GM13976 (cell line): ENCODE data around the gene BEAN1.

ENCODE experiments used
- DNase-seq: peaks from one replicate; pipeline ENCODE4 v3.0.0; 2012; ENCODE audit warnings: low spot score
- CTCF ChIP-seq: IDR thresholded peaks from 2 replicates; pipeline ENCODE4 v1.5.1; 2012; ENCODE audit warnings: borderline replicate concordance, mild to moderate bottlenecking; ENCODE audit not compliant: insufficient read depth; ENCODE audit errors: extremely low read depth, missing control alignments, control extremely low read depth
- in situ Hi-C: fragments of 300-500 bp; cut with MboI; formaldehyde crosslinking; loops from one replicate; pipeline ENCODE4 v1.12.0; 2022; ENCODE audit warnings: low sequenced_read_pairs, mixed read lengths, inconsistent platforms; ENCODE audit not compliant: unreplicated experiment

BEAN1 gene

GRCh38 chr16:66473051-66473571 lies 46.0 kb downstream of the BEAN1 start:
- in situ Hi-C loops: no loop called here
- TF ChIP-seq CTCF: no peak
- DNase-seq: no peak

GRCh38 chr16:66473654-66474519 lies 46.8 kb downstream of the BEAN1 start:
- in situ Hi-C loops: no loop called here
- TF ChIP-seq CTCF: no peak
- no peak for DNase-seq

- no peak for TF ChIP-seq CTCF
- in situ Hi-C loops: no loop called here
- DNase-seq: peak; percentile 85
These were observed 47.7 kb downstream of the BEAN1 start for GRCh38 chr16:66474750-66475199.

GRCh38 chr16:66475232-66475631 lies 48.1 kb downstream of the BEAN1 start:
- TF ChIP-seq CTCF: no peak
- no peak for DNase-seq
- in situ Hi-C loops: no loop called here

- in situ Hi-C loops: no loop called here
- no peak for DNase-seq
- TF ChIP-seq CTCF: no peak
These were observed 49.4 kb downstream of the BEAN1 start for GRCh38 chr16:66476328-66477027.

- TF ChIP-seq CTCF: no peak
- in situ Hi-C loops: no loop called here
These were observed 50.0 kb downstream of the BEAN1 start for GRCh38 chr16:66477028-66477515.

More at GRCh38 chr16:66477028-66477515, 50.0 kb downstream of the BEAN1 start:
- DNase-seq: no peak
